ENCODE results near the gene AGMAT.

GRCh38 chr1:15624133-15624714 lies 39.4 kb upstream of the AGMAT start:
- TF ChIP-seq CTCF (IDR thresholded peaks at IDR 0.05): no peak
- TF ChIP-seq POLR2A (IDR thresholded peaks at IDR 0.05): no peak
- no peak for TF ChIP-seq POLR2AphosphoS5 (IDR thresholded peaks at IDR 0.05)
- TF ChIP-seq EP300 (IDR thresholded peaks at IDR 0.05): no peak
